Progenitor cell of endocrine pancreas (in vitro differentiated cells): ENCODE measurements around the gene DCAF12. TPM values are rescaled to one million over a fixed set of nuclear protein-coding genes. Genes with fewer than 3 reads are reported as not detected.

Experiments
- DNase-seq: peaks from one replicate; pipeline ENCODE4 v3.0.0; 2021; ENCODE audit warnings: low spot score; ENCODE audit not compliant: unreplicated experiment
- H3K27ac Mint-ChIP-seq: 2 replicates; pipeline ENCODE4 v1.8.0; 2021; ENCODE audit warnings: mild to moderate bottlenecking, moderate library complexity, mixed read lengths
- H3K27me3 Mint-ChIP-seq: 2 replicates; pipeline ENCODE4 v1.8.0; 2021; ENCODE audit warnings: mixed read lengths
- H3K36me3 Mint-ChIP-seq: 2 replicates; pipeline ENCODE4 v1.8.0; 2022; ENCODE audit warnings: mixed read lengths; ENCODE audit not compliant: insufficient read depth
- H3K4me1 Mint-ChIP-seq: 2 replicates; pipeline ENCODE4 v1.8.0; 2021; ENCODE audit warnings: low read depth, mixed read lengths
- H3K4me3 Mint-ChIP-seq: 2 replicates; pipeline ENCODE4 v1.8.0; 2021; ENCODE audit warnings: low read depth, mild to moderate bottlenecking, moderate library complexity, mixed read lengths
- H3K9me3 Mint-ChIP-seq: 2 replicates; pipeline ENCODE4 v1.8.0; 2021; ENCODE audit warnings: low read depth, mixed read lengths
- CTCF ChIP-seq: fragments of 200-600 bp; sonication (generic); IDR thresholded peaks from one replicate; pipeline ENCODE4 v1.5.0; 2021; ENCODE audit warnings: antibody characterized with exemption, mild to moderate bottlenecking; ENCODE audit not compliant: unreplicated experiment
- total RNA-seq: library from RNA; stranded (reverse); gene quantifications from 2 replicates; pipeline ENCODE4 v1.2.1, GENCODE V29; 2021

Gene DCAF12
- total RNA-seq, 1 donor from 2014 or later = 48.7 TPM

GRCh38 chr9:34102796-34103195, 23.7 kb downstream of the DCAF12 start:
- Mint-ChIP-seq H3K4me3 (no peak overlapping the region), H3K9me3 (no peaks in the 10 kb centered on the region), H3K27ac (no peak overlapping the region), H3K27me3 (no peaks in the 10 kb centered on the region), H3K36me3 (peaks cover 19% of the 10 kb centered on the region), H3K4me1 (no peaks in the 10 kb centered on the region)
- DNase-seq = no peak
- TF ChIP-seq CTCF = no peak

GRCh38 chr9:34098307-34098706, 28.2 kb downstream of the DCAF12 start:
- H3K9me3 Mint-ChIP-seq = no peaks in the 10 kb centered on the region
- H3K27me3 Mint-ChIP-seq = no peaks in the 10 kb centered on the region
- no peak overlapping the region for H3K4me3 Mint-ChIP-seq
- H3K27ac Mint-ChIP-seq = no peak overlapping the region
- peaks cover 6% of the 10 kb centered on the region for H3K36me3 Mint-ChIP-seq
- DNase-seq = no peak
- no peaks in the 10 kb centered on the region for H3K4me1 Mint-ChIP-seq
- no peak for TF ChIP-seq CTCF

GRCh38 chr9:34097865-34098264, 28.6 kb downstream of the DCAF12 start:
- Mint-ChIP-seq H3K27ac (no peak overlapping the region), H3K4me3 (no peak overlapping the region), H3K9me3 (no peaks in the 10 kb centered on the region), H3K36me3 (peaks cover 6% of the 10 kb centered on the region), H3K27me3 (no peaks in the 10 kb centered on the region), H3K4me1 (no peaks in the 10 kb centered on the region)
- no peak for DNase-seq
- no peak for TF ChIP-seq CTCF

- Mint-ChIP-seq H3K27ac (no peak overlapping the region), H3K27me3 (no peaks in the 10 kb centered on the region), H3K9me3 (no peaks in the 10 kb centered on the region), H3K36me3 (peaks cover 3% of the 10 kb centered on the region), H3K4me1 (no peaks in the 10 kb centered on the region), H3K4me3 (no peak overlapping the region)
- DNase-seq = no peak
- no peak for TF ChIP-seq CTCF
Observed at GRCh38 chr9:34096751-34097150, 29.7 kb downstream of the DCAF12 start.

- no peak for TF ChIP-seq CTCF
- Mint-ChIP-seq H3K36me3 (peaks cover 5% of the 10 kb centered on the region), H3K4me1 (no peaks in the 10 kb centered on the region), H3K27me3 (no peaks in the 10 kb centered on the region), H3K9me3 (no peaks in the 10 kb centered on the region), H3K4me3 (no peak overlapping the region), H3K27ac (no peak overlapping the region)
- DNase-seq = no peak
Observed at GRCh38 chr9:34093578-34093977, 32.9 kb downstream of the DCAF12 start.
